Measurements from ENCODE around the gene ABCA7.

- TF ChIP-seq, protein P1, sequence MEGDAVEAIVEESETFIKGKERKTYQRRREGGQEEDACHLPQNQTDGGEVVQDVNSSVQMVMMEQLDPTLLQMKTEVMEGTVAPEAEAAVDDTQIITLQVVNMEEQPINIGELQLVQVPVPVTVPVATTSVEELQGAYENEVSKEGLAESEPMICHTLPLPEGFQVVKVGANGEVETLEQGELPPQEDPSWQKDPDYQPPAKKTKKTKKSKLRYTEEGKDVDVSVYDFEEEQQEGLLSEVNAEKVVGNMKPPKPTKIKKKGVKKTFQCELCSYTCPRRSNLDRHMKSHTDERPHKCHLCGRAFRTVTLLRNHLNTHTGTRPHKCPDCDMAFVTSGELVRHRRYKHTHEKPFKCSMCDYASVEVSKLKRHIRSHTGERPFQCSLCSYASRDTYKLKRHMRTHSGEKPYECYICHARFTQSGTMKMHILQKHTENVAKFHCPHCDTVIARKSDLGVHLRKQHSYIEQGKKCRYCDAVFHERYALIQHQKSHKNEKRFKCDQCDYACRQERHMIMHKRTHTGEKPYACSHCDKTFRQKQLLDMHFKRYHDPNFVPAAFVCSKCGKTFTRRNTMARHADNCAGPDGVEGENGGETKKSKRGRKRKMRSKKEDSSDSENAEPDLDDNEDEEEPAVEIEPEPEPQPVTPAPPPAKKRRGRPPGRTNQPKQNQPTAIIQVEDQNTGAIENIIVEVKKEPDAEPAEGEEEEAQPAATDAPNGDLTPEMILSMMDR (IDR thresholded peaks at IDR 0.05; ENCODE audit: poor library complexity) = no peak
- no peak for TF ChIP-seq EZH2 (IDR thresholded peaks at IDR 0.05; ENCODE audit: borderline replicate concordance)
Observed at GRCh38 chr19:1091544-1092175, 51.8 kb downstream of the ABCA7 start.

Measured in hepatocyte (in vitro differentiated cells).